Common myeloid progenitor, CD34-positive (primary cell): ENCODE data around the gene AP1M2.
A peak's percentile ranks its signal among the peaks of the same experiment; 100 is the strongest.

Source experiments
- CTCF ChIA-PET: fragments of 350-600 bp; sonication (Branson Sonifier 250); formaldehyde crosslinking; loops from one replicate; lab custom pipeline; 2021; ENCODE audit warnings: antibody characterized with exemption; lab: Charles Lee
- POLR2A ChIA-PET: fragments of 350-600 bp; sonication (Branson Sonifier 250); formaldehyde crosslinking; loops from one replicate; lab custom pipeline; 2021; ENCODE audit warnings: antibody characterized with exemption; lab: Charles Lee
- DNase-seq, 3 donors: peaks; one replicate each; pipeline versions ENCODE4 v3.0.0 to v3.0.0-alpha.2; 2013
- H3K27ac ChIP-seq, 2 experiments: 1 replicate in 1 of 2; 2 replicates in 1 of 2; pipeline ENCODE4 v1.7.0; 2013; ENCODE audit warnings: inconsistent platforms in 2 of 2, low read length in 2 of 2, mild to moderate bottlenecking in 2 of 2, low read depth in 1 of 2, moderate library complexity in 1 of 2; ENCODE audit not compliant: severe bottlenecking in 2 of 2, insufficient read depth in 1 of 2, poor library complexity in 1 of 2
- H3K27me3 ChIP-seq, 5 experiments: replicated peaks in 2 of 5; 1 replicate in 3 of 5; 2 replicates in 2 of 5; pipeline versions ENCODE4 v1.6.1 to v1.7.0; 2013; ENCODE audit warnings: low read length in 4 of 5, mild to moderate bottlenecking in 2 of 5, moderate library complexity in 2 of 5, inconsistent platforms in 1 of 5; ENCODE audit not compliant: insufficient read depth in 5 of 5, control insufficient read depth in 4 of 5
- H3K36me3 ChIP-seq, 4 experiments: 1 replicate in 2 of 4; 2 replicates in 2 of 4; pipeline versions ENCODE4 v1.6.1 to v1.7.0; 2013; ENCODE audit warnings: low read length in 3 of 4, control low read depth in 1 of 4, mild to moderate bottlenecking in 1 of 4; ENCODE audit not compliant: control insufficient read depth in 4 of 4, insufficient read depth in 4 of 4
- H3K4me1 ChIP-seq, 4 experiments: 1 replicate in 3 of 4; 2 replicates in 1 of 4; pipeline versions ENCODE4 v1.6.1 to v1.7.1; 2013; ENCODE audit warnings: low read length in 3 of 4, mild to moderate bottlenecking in 3 of 4, control low read depth in 1 of 4, inconsistent platforms in 1 of 4, moderate library complexity in 1 of 4; ENCODE audit not compliant: control insufficient read depth in 4 of 4, insufficient read depth in 4 of 4; ENCODE audit errors: control extremely low read depth in 1 of 4
- H3K4me3 ChIP-seq, 7 experiments: 1 replicate in 4 of 7; 2 replicates in 3 of 7; pipeline versions ENCODE4 v1.5.1 to v1.7.0; 2013; ENCODE audit warnings: mild to moderate bottlenecking in 7 of 7, low read length in 6 of 7, moderate library complexity in 6 of 7, inconsistent platforms in 2 of 7, low read depth in 2 of 7, control low read depth in 1 of 7; ENCODE audit not compliant: insufficient read depth in 4 of 7, control insufficient read depth in 1 of 7; ENCODE audit errors: extremely low read depth in 1 of 7
- H3K9me3 ChIP-seq, 5 experiments: 1 replicate in 4 of 5; 2 replicates in 1 of 5; pipeline versions ENCODE4 v1.6.1 to v1.7.1; 2013; ENCODE audit warnings: low read length in 4 of 5, mild to moderate bottlenecking in 2 of 5, inconsistent platforms in 1 of 5, low read depth in 1 of 5, moderate library complexity in 1 of 5; ENCODE audit not compliant: control insufficient read depth in 4 of 5, insufficient read depth in 2 of 5; ENCODE audit errors: control extremely low read depth in 1 of 5
- WGBS: methylation state at CpG from one replicate; pipeline ENCODE4 v1.1.5; 2013; ENCODE audit not compliant: insufficient coverage; 5-methylcytosine and 5-hydroxymethylcytosine counted together

Gene AP1M2

GRCh38 chr19:10625003-10625761 is 38.1 kb upstream of the AP1M2 start, which contains the start of gene SLC44A2:
Gene SLC44A2, plus strand, starts transcription at chr19:10625553. Its CDS starts 81 bp downstream, at chr19:10625634.
- H3K27ac ChIP-seq: no peak within 1 kb of the TSS
- peaks cover 3 to 23% (median 9%) of the 10 kb centered on the region in 4 experiments for H3K36me3 ChIP-seq
- ChIA-PET CTCF (interaction anchor here (1.0 to 2.4 kb wide), 3 partner anchors 16 to 44 kb away, joined by 3 to 8 read pairs (median 7); no protein-coding TSS in a partner anchor), POLR2A (no interaction called here)
- no peak for DNase-seq
- H3K27me3 ChIP-seq: no peaks in the 10 kb centered on the region
- no peaks in the 10 kb centered on the region for H3K4me1 ChIP-seq
- no peaks in the 10 kb centered on the region for H3K9me3 ChIP-seq
- H3K4me3 ChIP-seq: no peak within 1 kb of the TSS
- WGBS: 85% methylated on average over 47 of the region's 53 CpGs

GRCh38 chr19:10624585-10624984 is 37.5 kb upstream of the AP1M2 start:
- Histone ChIP-seq H3K4me3 (no peak overlapping the region), H3K4me1 (no peaks in the 10 kb centered on the region), H3K27ac (no peak overlapping the region), H3K9me3 (no peaks in the 10 kb centered on the region), H3K36me3 (peaks cover 3 to 19% (median 8%) of the 10 kb centered on the region in 4 experiments), H3K27me3 (no peaks in the 10 kb centered on the region)
- CTCF ChIA-PET: interaction anchor here (1.0 to 2.3 kb wide), 2 partner anchors 16 to 44 kb away, joined by 3 to 7 read pairs; no protein-coding TSS in a partner anchor
- POLR2A ChIA-PET: no interaction called here
- no peak for DNase-seq
- WGBS: 93% methylated on average over 3 of the region's 6 CpGs

- no peaks in the 10 kb centered on the region for H3K9me3 ChIP-seq
- DNase-seq: no peak
- no peak overlapping the region for H3K4me3 ChIP-seq
- H3K27me3 ChIP-seq: no peaks in the 10 kb centered on the region
- H3K27ac ChIP-seq: no peak overlapping the region
- CTCF ChIA-PET: interaction anchor here (0.6 to 2.6 kb wide), 8 partner anchors 10 to 43 kb away, joined by 3 to 13 read pairs (median 6); no protein-coding TSS in a partner anchor
- H3K36me3 ChIP-seq: peaks cover 0 to 6% (median 2%) of the 10 kb centered on the region in 4 experiments
- POLR2A ChIA-PET: no interaction called here
- 97% methylated on average over 7 of the region's 8 CpGs for WGBS
- no peaks in the 10 kb centered on the region for H3K4me1 ChIP-seq
Observed at GRCh38 chr19:10621966-10622365, 34.9 kb upstream of the AP1M2 start.

GRCh38 chr19:10620786-10621185 is 33.7 kb upstream of the AP1M2 start:
- H3K27ac ChIP-seq: no peak overlapping the region
- H3K4me3 ChIP-seq: no peak overlapping the region
- DNase-seq: no peak
- ChIA-PET POLR2A (no interaction called here), CTCF (interaction anchor here (1.5 to 4.7 kb wide), 2 partner anchors 8 to 40 kb away, joined by 5 to 25 read pairs; no protein-coding TSS in a partner anchor)
- H3K36me3 ChIP-seq: peaks cover 0 to 5% (median 2%) of the 10 kb centered on the region in 4 experiments
- no peaks in the 10 kb centered on the region for H3K9me3 ChIP-seq
- peaks cover 0 to under 1% (median 0%) of the 10 kb centered on the region in 4 experiments for H3K4me1 ChIP-seq
- H3K27me3 ChIP-seq: no peaks in the 10 kb centered on the region
- 92% methylated on average over 4 of the region's 4 CpGs for WGBS

- H3K9me3 ChIP-seq: no peaks in the 10 kb centered on the region
- no peak overlapping the region for H3K4me3 ChIP-seq
- ChIA-PET CTCF (interaction anchor here (1.7 to 4.7 kb wide), 2 partner anchors 25 to 38 kb away, joined by 6 to 25 read pairs; no protein-coding TSS in a partner anchor), POLR2A (interaction anchor here (0.6 to 1.0 kb wide), 3 partner anchors 25 to 66 kb away, joined by 3 to 4 read pairs (median 3); no protein-coding TSS in a partner anchor)
- H3K36me3 ChIP-seq: peaks cover 0 to 8% (median 2%) of the 10 kb centered on the region in 4 experiments
- peaks cover 0 to 4% (median 2%) of the 10 kb centered on the region in 4 experiments for H3K4me1 ChIP-seq
- WGBS: 94% methylated on average over 3 of the region's 8 CpGs
- DNase-seq: no peak
- no peak overlapping the region for H3K27ac ChIP-seq
- no peaks in the 10 kb centered on the region for H3K27me3 ChIP-seq
Observed at GRCh38 chr19:10618846-10619245, 31.7 kb upstream of the AP1M2 start.

GRCh38 chr19:10617409-10618121 is 30.5 kb upstream of the AP1M2 start:
- H3K4me3 ChIP-seq: no peak overlapping the region
- ChIA-PET CTCF (interaction anchor here (1.0 to 4.7 kb wide), 5 partner anchors 10 to 94 kb away, joined by 3 to 25 read pairs (median 6); no protein-coding TSS in a partner anchor), POLR2A (no interaction called here)
- peaks cover 0 to 11% (median 2%) of the 10 kb centered on the region in 4 experiments for H3K36me3 ChIP-seq
- no peaks in the 10 kb centered on the region for H3K27me3 ChIP-seq
- 97% methylated on average over 9 of the region's 15 CpGs for WGBS
- H3K9me3 ChIP-seq: no peaks in the 10 kb centered on the region
- DNase-seq: no peak
- H3K27ac ChIP-seq: peak overlapping the region in 1 of 2 experiments; percentile 7
- H3K4me1 ChIP-seq: peaks cover 0 to 4% (median 2%) of the 10 kb centered on the region in 4 experiments
